CD4-positive, alpha-beta T cell treated with Interleukin-15 for 4 hours (primary cell): ENCODE data around the gene NOL6.
A peak's percentile ranks its signal among the peaks of the same experiment; 100 is the strongest.
"Not testable (repeated sequence)": the region's sequence is repeated elsewhere in the genome, so short reads cannot be mapped to it uniquely, and the experiment has no call there.

Experiments used
- DNase-seq: peaks from one replicate; pipeline ENCODE4 v3.0.0-alpha.2; 2020; ENCODE audit warnings: low spot score

The NOL6 gene

GRCh38 chr9:33435821-33436277, 37.9 kb downstream of the NOL6 start:
- DNase-seq: no peak

DNA sequence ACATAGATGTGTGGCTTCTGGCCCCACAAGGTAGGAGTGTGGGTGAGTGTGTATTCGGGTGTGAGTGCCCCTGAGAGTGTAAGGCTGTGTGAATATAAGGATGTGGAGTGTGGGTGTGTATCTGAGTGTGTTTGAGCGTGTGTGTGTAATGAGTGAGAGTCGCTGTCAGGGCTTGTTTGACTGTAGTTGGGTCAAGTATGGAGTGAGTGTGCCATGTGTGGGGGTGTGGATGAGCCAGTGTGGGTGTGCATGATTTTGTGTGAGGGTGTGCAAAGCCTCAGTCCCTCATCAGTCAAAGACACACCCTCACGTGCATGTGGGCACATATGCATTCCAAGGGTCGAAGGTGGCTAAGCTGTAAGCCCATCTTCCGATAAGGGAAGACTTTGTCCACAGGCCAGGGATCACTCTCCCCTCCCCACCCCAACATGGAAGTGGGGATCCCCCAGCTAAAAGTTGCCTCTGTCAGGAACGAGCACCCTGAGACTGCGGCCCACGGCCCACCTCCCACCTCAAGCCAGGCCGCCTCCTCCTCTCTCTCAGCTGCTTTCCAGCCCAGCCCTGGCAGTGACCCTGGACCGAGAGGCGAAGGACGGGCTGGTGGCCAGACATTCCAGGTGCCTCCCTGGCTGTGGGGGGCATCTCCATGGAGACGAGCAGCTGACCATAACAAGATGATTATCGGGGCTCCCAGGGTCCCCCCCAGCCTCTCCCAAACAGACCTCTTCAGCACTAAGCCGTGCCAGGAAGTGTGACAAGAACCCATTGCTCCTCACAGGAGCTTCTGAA, 39.2 kb downstream of the NOL6 start:
- DNase-seq: no peak

DNA sequence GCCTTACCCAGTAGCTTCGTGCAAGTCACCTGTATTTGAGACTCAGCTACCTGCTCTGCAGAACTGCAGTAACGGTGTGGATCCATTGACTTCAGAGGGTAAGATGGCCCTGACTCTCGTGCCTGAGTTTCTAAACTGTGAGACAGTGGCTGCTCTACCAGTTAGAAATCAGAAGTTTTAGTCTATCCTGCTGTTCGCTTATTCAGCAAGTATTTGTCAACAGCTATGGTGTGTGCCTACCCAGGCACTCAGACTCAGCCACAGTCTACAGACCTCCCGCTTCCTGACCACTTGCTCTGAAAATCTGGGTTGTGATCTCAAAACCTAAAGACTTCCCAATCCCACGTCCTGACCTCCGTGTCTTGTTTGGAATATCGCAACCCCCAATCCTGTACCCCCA, 39.9 kb downstream of the NOL6 start:
- DNase-seq: no peak

GRCh38 chr9:33431420-33431819, 42.3 kb downstream of the NOL6 start:
- DNase-seq: no peak

DNA sequence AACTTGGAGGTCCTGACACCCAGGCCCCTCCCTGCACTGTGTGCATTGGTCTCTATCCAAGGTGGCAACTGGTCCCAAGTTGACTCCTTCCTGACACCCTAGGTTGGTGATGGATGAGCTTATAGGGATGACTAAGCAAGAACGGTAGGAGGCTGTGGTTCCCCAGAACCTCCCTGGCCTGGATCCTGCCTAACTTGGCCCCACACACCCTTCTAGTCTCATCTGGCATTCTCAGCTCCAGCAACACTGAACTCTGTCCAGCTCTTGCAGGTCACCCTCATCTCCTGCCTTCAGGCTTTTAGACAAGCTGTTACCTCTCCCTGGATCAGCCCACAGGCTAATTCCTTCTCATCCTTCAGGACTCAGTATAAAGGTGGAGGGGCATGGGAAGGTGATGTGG, 42.8 kb downstream of the NOL6 start:
- DNase-seq: no peak

- DNase-seq: no peak
These were observed 44.3 kb downstream of the NOL6 start for GRCh38 chr9:33429256-33429985.

DNA sequence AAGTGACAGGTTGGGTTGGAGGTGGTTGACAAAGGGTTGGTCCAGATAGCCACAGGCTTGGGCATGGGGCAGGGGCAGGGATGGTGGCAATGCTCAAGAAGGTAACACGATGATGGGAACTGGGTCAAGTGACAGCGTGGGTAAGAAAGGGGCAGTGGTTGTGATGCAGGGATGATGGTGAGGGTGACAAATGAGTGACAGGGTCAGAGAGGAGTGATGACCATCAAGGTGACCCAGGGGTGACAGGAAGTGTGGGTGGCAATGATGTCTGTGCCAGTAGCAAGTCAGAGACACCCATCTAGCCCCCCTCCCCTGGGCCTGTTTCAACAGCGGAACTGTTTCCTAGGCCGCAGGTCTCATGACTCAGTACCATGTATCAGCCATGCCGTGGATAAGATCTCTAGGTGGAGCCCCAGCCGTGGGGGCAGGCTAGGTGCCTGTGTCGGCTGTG, 46.9 kb downstream of the NOL6 start:
- DNase-seq: peak; percentile 44

DNA sequence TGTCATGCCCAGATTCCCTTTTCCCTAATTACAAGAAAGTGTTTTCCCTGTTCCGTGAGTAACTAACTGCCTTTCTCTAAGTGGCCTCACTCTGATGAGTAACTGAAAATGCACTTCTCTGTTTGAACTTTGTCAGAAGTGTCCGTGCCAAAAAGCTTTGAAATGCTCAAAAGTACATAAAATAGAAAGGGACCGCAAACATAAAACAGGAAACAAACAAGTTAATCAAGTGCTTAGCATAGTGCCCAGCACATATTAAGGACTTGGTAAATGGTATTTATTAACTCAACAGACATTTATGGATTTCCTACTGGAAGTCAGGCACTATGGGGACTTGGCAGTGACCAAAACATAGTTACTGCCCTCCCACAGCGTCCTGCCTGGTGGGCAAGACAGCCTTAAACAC, 48.6 kb downstream of the NOL6 start:
- DNase-seq: no peak

- not testable (repeated sequence) for DNase-seq
These were observed 49.2 kb downstream of the NOL6 start for GRCh38 chr9:33424492-33424891.

GRCh38 chr9:33424043-33424442, 49.7 kb downstream of the NOL6 start:
- not testable (repeated sequence) for DNase-seq

DNA sequence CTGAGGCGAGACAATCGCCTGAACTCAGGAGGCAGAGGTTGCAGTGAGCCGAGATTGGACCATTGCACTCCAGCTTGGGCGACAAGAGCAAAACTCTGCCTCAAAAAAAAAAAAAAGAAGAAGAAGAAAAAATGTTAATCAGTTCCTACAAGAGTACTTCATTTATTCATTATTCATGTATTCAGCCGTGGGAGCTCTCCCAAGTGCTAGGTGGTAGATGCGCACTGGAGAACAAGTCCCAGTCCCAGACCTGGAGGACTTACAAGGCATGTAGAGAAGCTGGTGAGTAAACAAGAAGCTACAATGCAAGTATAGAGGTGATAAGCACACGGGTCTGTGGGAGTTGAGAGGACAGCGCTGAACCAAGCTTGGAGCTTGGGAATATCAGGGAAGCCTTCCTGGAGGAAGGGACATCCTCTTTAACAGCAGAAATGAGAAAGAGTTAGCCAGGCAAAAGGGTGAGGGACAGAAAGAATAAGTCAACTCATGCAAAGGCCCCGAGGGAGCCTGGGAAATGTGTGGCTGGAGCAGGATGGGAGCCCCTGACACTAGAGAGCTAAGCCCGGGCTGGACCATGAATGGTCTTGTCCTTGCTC, 53.9 kb downstream of the NOL6 start:
- no peak for DNase-seq

- no peak for DNase-seq
These were observed 55.6 kb downstream of the NOL6 start for GRCh38 chr9:33418090-33418489.

GRCh38 chr9:33416996-33417395, 56.7 kb downstream of the NOL6 start:
- DNase-seq: peak; percentile 67

DNA sequence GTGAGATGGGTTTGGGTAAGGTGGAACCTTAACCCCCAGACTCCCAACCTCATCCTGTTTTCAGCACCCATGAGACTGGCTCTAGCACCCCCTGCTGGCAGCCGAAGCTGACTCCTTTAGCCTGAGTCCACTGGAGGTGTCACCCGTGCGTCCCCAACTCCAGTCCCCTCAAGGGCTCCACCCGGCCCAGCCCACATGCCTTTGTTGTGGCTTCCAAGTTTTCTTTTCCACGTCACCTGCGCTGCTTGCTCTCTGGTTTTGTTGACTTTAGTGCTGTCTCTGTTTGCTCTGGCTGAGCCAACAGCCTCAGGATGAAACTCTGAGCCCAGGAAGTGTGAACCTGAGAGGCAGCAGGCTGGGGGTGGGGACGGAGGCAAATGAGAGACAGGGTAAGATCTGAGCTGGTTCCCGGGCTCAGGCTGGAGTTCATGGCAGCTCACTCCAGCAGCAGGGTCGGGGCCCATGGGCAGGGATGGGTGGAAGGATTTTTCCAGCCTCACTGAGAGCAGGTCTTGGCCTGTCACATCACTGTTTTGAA, 58.2 kb downstream of the NOL6 start:
- DNase-seq: peak; percentile 91

DNA sequence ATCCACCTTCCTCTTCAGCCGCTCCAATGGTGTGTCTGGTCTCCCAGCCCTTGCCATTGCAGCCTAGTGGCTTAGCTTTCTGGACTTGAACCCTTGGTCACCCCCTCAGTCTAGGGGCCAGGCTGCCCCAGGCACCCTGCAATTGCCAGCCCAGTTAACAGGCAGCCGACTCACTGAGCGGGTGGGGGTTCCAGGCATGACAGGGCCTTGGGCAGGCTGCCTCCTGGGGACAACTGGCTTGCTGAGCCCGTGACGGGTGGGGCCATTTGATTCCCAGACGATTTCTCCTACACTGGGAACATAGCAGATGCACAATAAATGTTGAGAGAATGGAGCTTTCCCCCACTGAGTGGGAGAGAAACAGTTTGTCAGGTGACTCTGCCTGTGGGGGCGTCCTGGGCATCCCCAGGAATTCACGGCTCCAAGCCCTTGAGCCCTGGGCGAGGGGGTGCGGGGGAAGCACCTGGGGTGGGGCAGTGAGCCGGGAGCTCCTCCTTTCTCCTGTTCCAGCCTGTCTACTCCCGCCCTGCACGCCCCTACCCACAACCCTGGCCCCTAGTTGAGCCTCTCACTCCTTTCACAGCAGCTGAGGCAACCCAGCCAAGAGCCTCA, 58.7 kb downstream of the NOL6 start:
- DNase-seq: no peak

- no peak for DNase-seq
These were observed 59.5 kb downstream of the NOL6 start for GRCh38 chr9:33414268-33414667.
